IPS DF 19.7 (cell line): Measurements from ENCODE around the gene LENG9.
"Not testable (repeated sequence)": the region's sequence is repeated elsewhere in the genome, so short reads cannot be mapped to it uniquely, and the experiment has no call there.

Source experiments
- DNase-seq: peaks from one replicate; pipeline ENCODE4 v3.0.0-alpha.2; 2013; ENCODE audit warnings: low read depth, low spot score

LENG9 gene

GRCh38 chr19:54463531-54464043 is at the start of gene LENG9:
LENG9 (minus strand) TSS chr19:54463778; CDS start chr19:54463526, 252 bp downstream.
- peak; percentile 92 for DNase-seq

GRCh38 chr19:54509200-54509940 is 45.8 kb upstream of the LENG9 start:
- not testable (repeated sequence) for DNase-seq

- not testable (repeated sequence) for DNase-seq
Measured at GRCh38 chr19:54508487-54508886, 44.9 kb upstream of the LENG9 start.

GRCh38 chr19:54507824-54508223 is 44.2 kb upstream of the LENG9 start:
- no peak for DNase-seq

DNA sequence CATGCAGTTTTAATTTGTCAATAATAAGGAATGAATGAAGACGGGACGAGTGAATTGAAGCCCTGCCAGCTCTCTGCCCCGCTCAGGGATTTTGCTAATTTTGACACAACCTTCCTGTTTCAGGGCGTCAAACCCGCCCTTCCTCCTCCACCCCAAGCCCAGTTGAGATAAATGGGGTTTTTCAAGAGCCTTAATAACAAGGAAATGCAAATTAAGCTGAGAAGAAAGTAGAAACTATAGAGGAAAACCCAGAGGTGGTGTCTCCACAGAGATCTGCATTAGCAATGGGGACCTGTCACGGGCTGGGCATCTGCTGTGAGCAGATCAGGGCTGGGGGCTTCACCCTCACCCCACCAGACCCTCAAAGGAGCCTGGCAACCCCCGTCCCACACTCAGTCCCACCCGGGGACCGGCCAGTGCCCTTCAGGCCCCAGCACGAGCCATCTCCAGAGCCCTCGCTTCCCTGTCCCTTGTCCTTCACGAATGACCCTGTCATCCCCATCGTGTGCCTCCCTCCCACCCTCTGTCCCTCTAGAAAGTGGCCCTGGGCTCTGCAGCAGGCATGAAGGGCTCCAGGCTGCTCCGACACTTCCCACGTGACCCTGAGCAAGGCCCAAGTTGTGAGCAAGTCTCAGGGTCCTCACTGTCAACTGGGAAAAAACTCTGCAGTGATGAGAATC is 43.6 kb upstream of the LENG9 start:
- not testable (repeated sequence) for DNase-seq

GRCh38 chr19:54506079-54506478 is 42.5 kb upstream of the LENG9 start:
- DNase-seq = no peak

- DNase-seq = not testable (repeated sequence)
Measured at GRCh38 chr19:54505542-54505941, 42.0 kb upstream of the LENG9 start.

DNA sequence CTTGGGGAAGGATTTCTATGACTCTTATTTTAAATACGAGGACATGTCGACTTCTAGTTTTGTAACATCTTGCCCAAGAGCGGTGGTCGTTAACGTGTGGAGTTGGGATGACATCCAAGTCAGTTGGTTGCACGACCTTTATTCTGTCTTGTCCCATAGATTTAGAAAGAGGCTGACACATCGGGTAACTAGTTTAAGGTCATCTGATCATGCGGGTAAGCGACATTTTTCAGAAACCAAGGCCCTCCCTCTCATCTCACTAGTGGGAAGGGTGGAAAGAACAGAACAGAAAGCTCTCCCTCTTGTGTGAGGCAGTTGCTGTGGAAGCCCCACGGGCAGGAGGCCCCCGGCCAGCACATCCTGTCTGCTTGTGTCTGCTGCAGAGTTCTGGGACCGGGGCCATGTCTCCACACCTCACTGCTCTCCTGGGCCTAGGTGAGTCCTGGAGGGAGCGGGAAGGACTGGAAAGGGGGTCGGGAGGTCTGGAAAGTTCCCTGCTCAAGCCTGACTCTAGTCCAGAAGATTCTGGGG is 39.0 kb upstream of the LENG9 start, which contains the start of gene LAIR2:
TSS of gene LAIR2 (plus strand) at position 314 of the 531 bp plus-strand sequence. CDS start at position 402, 88 bp downstream.
- DNase-seq = no peak

DNA sequence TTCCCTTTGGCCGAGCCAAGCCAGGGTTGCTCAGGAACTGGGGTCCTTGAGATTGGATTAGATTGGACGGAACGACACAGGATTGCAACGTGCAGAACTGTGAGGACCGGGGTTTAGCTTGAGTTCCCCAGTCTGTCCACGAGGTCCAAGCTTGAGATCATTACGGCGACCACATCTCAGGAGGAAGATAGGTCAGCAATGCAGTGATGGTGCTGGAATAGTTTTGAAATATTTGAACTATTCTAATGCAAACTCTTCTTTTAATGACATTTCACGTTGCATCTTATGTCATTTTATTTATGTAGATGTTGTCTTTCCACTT is 34.8 kb upstream of the LENG9 start:
- DNase-seq = not testable (repeated sequence)

GRCh38 chr19:54497747-54498450 is 34.3 kb upstream of the LENG9 start:
- DNase-seq = not testable (repeated sequence)

GRCh38 chr19:54495284-54495683 is 31.7 kb upstream of the LENG9 start:
- not testable (repeated sequence) for DNase-seq

DNA sequence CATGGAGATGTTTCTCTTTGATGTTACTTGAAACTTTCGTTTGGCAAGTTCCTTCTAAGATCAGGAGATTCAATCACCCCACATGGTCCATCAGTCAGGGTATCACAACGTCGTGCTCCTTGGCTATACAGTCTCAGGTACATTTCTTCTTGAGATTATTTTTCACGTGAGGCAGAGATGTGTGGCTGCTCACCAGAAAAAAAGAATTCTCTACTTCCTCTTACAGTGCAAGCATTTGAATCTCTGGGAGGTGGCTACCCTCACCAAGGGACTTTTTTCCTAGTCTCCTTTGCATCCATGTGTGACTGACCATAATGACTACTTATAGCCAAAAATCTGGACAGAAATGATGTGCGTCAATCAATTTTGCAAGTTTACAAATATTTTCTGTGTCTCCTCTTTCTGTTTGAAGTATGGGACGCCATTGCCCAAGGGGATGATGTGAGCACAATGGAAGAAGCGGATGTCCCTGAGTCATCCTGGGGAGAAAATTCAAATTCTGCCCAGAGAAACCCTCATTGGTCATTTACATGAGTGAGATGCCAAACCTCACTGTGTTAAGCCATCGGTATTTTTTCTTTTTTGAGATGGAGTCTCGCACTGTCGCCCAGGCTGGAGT is 30.5 kb upstream of the LENG9 start:
- DNase-seq = no peak

GRCh38 chr19:54493056-54493455 is 29.5 kb upstream of the LENG9 start:
- not testable (repeated sequence) for DNase-seq

- DNase-seq = no peak
Measured at GRCh38 chr19:54492568-54492967, 29.0 kb upstream of the LENG9 start.

GRCh38 chr19:54489766-54490165 is 26.2 kb upstream of the LENG9 start:
- DNase-seq = no peak

DNA sequence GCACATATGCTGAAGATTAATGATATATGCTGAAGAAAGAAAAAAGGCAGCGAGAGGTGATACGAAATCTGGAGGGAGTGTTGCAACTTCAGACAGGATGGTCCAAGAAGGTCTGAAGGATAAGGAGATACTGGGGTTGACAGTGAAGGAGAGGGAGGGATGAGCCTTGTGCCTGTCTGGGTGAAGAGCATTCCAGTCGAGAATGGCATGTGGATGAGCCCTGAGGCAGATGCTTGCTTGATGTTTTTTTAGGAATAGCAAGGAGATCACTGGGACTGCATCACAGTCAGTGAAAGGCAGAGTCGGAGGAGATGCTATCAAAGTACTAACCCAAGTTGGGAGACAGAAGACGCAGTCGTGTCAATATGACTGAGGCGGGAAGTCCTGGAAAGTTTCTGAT is 25.8 kb upstream of the LENG9 start:
- no peak for DNase-seq

DNA sequence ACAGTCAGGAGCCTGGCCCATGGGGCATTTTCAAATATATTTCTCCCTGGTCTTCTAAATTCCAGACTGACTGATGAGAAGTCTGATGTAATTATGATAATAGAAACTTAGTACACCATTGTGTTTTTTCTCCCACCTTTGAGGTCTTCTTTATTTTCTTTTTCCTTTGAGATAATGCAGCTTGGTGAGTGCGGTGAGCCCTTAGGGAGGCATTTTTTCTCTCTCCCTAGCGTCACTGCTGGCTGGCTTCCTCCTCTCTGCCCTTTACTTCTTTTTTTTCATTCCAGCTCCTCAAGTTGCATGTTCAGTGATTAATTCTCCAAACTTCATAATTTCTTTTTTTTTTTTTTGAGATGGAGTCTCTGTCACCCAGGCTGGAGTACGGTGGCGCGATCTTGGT is 22.3 kb upstream of the LENG9 start:
- no peak for DNase-seq

GRCh38 chr19:54484451-54484850 is 20.9 kb upstream of the LENG9 start:
- no peak for DNase-seq

GRCh38 chr19:54482889-54483288 is 19.3 kb upstream of the LENG9 start:
- DNase-seq = no peak

DNA sequence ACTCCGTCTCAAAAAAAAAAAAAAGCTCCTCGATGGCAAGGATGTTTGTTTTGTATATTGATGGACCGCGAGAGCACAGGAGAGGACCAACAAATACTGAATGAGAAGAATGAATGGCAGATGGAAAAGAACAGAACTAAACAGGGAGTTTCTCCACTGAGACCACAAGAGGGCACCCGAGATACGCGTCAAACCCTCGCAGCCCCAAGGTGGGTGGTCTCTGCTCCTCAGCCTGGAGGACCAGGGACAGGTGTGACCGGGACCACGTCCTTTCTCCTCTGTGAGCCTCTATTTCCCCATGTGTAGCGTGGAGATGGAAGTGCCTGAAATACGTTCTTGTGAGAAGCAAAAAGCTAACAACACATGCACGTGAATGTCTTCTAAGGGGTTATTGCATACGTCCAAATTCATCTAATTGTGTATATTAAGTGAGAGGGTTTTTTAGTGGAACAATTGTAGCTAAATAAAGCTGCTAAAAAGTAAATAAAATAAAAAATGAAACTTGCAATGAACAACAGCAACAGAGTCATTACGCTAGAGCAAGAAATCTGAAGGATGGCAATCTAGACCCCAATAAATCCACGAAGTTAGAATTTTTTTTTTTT is 17.9 kb upstream of the LENG9 start:
- DNase-seq = peak; percentile 61

DNA sequence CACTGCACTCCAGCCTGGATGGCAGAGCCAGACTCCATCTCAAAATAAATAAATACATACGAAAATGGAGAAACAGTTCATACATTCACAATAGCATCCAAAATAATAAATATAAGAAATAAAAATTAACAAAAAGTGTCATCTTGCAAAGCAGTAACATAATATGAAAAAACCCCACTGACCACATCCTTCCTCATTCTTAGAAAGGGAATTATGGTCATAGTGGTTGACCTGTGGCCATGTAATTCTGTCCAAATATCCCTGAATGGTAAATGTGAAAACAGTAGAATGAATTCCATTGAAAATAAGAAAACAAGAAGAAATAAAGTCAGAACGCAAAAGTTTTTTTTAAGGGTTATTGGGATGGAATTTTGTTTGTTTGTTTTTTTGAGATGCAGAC is 16.5 kb upstream of the LENG9 start:
- DNase-seq = no peak
